Ectodermal cell (in vitro differentiated cells): ENCODE results near the gene UBE2C.

Source experiments
- H3K27ac ChIP-seq: 2 replicates; pipeline ENCODE4 v1.7.0; 2013; ENCODE audit warnings: mild to moderate bottlenecking, low read depth, low read length; ENCODE audit not compliant: insufficient read depth, poor library complexity, severe bottlenecking
- H3K27me3 ChIP-seq: 2 replicates; pipeline ENCODE4 v1.7.0; 2013; ENCODE audit warnings: mild to moderate bottlenecking, low read length; ENCODE audit not compliant: insufficient read depth, control insufficient read depth, poor library complexity, severe bottlenecking
- H3K36me3 ChIP-seq: one replicate; pipeline ENCODE4 v1.7.0; 2013; ENCODE audit warnings: low read length; ENCODE audit not compliant: control insufficient read depth, insufficient read depth
- H3K4me1 ChIP-seq: one replicate; pipeline ENCODE4 v1.7.0; 2013; ENCODE audit warnings: low read length; ENCODE audit not compliant: control insufficient read depth, insufficient read depth
- H3K4me3 ChIP-seq: 2 replicates; pipeline ENCODE4 v1.7.0; 2013; ENCODE audit warnings: low read depth, low read length, control low read depth; ENCODE audit not compliant: insufficient read depth
- H3K9me3 ChIP-seq: 2 replicates; pipeline ENCODE4 v1.7.0; 2013; ENCODE audit warnings: mild to moderate bottlenecking, low read length, moderate library complexity; ENCODE audit not compliant: control insufficient read depth
- WGBS, 2 experiments: methylation state at CpG; one replicate each; pipeline ENCODE4 v1.1.7; 2013; ENCODE audit warnings: missing lambda C conversion rate in 2 of 2; 5-methylcytosine and 5-hydroxymethylcytosine counted together

Gene UBE2C

GRCh38 chr20:45833030-45833882 lies 20.8 kb downstream of the UBE2C start, which contains the start of gene SNX21:
SNX21 (plus strand) TSS chr20:45833799; CDS start chr20:45833920, 121 bp downstream.
- Histone ChIP-seq H3K27ac (peak within 1 kb of the TSS; percentile 30), H3K27me3 (no peaks in the 10 kb centered on the region), H3K4me3 (peak within 1 kb of the TSS; percentile 63), H3K4me1 (peaks cover 5% of the 10 kb centered on the region), H3K9me3 (no peaks in the 10 kb centered on the region), H3K36me3 (peaks cover 2% of the 10 kb centered on the region)
- 14 to 17% methylated on average over 35 of the region's 35 CpGs for WGBS, 2 experiments

- 5 to 6% methylated on average over 71 of the region's 71 CpGs for WGBS, 2 experiments
- peaks cover 2% of the 10 kb centered on the region for H3K36me3 ChIP-seq
- H3K27ac ChIP-seq: peak overlapping the region; percentile 30
- no peaks in the 10 kb centered on the region for H3K27me3 ChIP-seq
- no peaks in the 10 kb centered on the region for H3K9me3 ChIP-seq
- H3K4me3 ChIP-seq: peak overlapping the region; percentile 63
- no peaks in the 10 kb centered on the region for H3K4me1 ChIP-seq
Observed at GRCh38 chr20:45833883-45834796, 21.7 kb downstream of the UBE2C start.

GRCh38 chr20:45834797-45835161 lies 22.3 kb downstream of the UBE2C start:
- no peaks in the 10 kb centered on the region for H3K9me3 ChIP-seq
- no peak overlapping the region for H3K27ac ChIP-seq
- 92 to 93% methylated on average over 14 of the region's 14 CpGs for WGBS, 2 experiments
- H3K27me3 ChIP-seq: no peaks in the 10 kb centered on the region
- H3K4me1 ChIP-seq: no peaks in the 10 kb centered on the region
- H3K36me3 ChIP-seq: peaks cover 2% of the 10 kb centered on the region
- peak overlapping the region; percentile 63 for H3K4me3 ChIP-seq

GRCh38 chr20:45835329-45835765 lies 22.9 kb downstream of the UBE2C start:
- peaks cover 2% of the 10 kb centered on the region for H3K36me3 ChIP-seq
- H3K4me3 ChIP-seq: no peak overlapping the region
- H3K27ac ChIP-seq: no peak overlapping the region
- H3K27me3 ChIP-seq: no peaks in the 10 kb centered on the region
- no peaks in the 10 kb centered on the region for H3K9me3 ChIP-seq
- 95 to 97% methylated on average over 3 of the region's 3 CpGs for WGBS, 2 experiments
- H3K4me1 ChIP-seq: no peaks in the 10 kb centered on the region

GRCh38 chr20:45835825-45836224 lies 23.4 kb downstream of the UBE2C start:
- Histone ChIP-seq H3K27ac (no peak overlapping the region), H3K9me3 (no peaks in the 10 kb centered on the region), H3K4me3 (no peak overlapping the region), H3K4me1 (no peaks in the 10 kb centered on the region), H3K27me3 (no peaks in the 10 kb centered on the region), H3K36me3 (peaks cover 2% of the 10 kb centered on the region)
- 84 to 90% methylated on average over 5 of the region's 5 CpGs for WGBS, 2 experiments

GRCh38 chr20:45836841-45837240 lies 24.4 kb downstream of the UBE2C start:
- Histone ChIP-seq H3K27me3 (no peaks in the 10 kb centered on the region), H3K4me3 (no peak overlapping the region), H3K9me3 (no peaks in the 10 kb centered on the region), H3K27ac (no peak overlapping the region), H3K36me3 (peaks cover 7% of the 10 kb centered on the region), H3K4me1 (no peaks in the 10 kb centered on the region)
- 69 to 88% methylated on average over 1 of the region's 1 CpG for WGBS, 2 experiments

- no peaks in the 10 kb centered on the region for H3K9me3 ChIP-seq
- no peak overlapping the region for H3K4me3 ChIP-seq
- no peak overlapping the region for H3K27ac ChIP-seq
- WGBS, 2 experiments: 93% methylated on average over 25 of the region's 25 CpGs
- H3K4me1 ChIP-seq: no peaks in the 10 kb centered on the region
- no peaks in the 10 kb centered on the region for H3K27me3 ChIP-seq
- peaks cover 21% of the 10 kb centered on the region for H3K36me3 ChIP-seq
Observed at GRCh38 chr20:45840700-45841198, 28.3 kb downstream of the UBE2C start.

GRCh38 chr20:45841407-45842129 lies 29.1 kb downstream of the UBE2C start:
- Histone ChIP-seq H3K4me1 (no peaks in the 10 kb centered on the region), H3K4me3 (no peak overlapping the region), H3K27ac (no peak overlapping the region), H3K36me3 (peaks cover 21% of the 10 kb centered on the region), H3K27me3 (no peaks in the 10 kb centered on the region), H3K9me3 (no peaks in the 10 kb centered on the region)
- 93% methylated on average over 10 of the region's 10 CpGs for WGBS, 2 experiments

GRCh38 chr20:45842169-45842812 lies 29.8 kb downstream of the UBE2C start:
- no peaks in the 10 kb centered on the region for H3K27me3 ChIP-seq
- no peaks in the 10 kb centered on the region for H3K4me1 ChIP-seq
- 93 to 94% methylated on average over 5 of the region's 5 CpGs for WGBS, 2 experiments
- peaks cover 21% of the 10 kb centered on the region for H3K36me3 ChIP-seq
- no peaks in the 10 kb centered on the region for H3K9me3 ChIP-seq
- H3K4me3 ChIP-seq: no peak overlapping the region
- H3K27ac ChIP-seq: no peak overlapping the region
